Uterus (tissue), 2 donors: ENCODE results near the gene SLC13A1.
"Not testable (repeated sequence)": the region's sequence is repeated elsewhere in the genome, so short reads cannot be mapped to it uniquely, and the experiment has no call there.

Source experiments
- CTCF ChIP-seq, 4 experiments: fragments of 200-600 bp in 2 of 4; fragments of 450-650 bp in 2 of 4; sonication (generic) in 2 of 4; IDR thresholded peaks; one replicate each; pipeline ENCODE4 v1.5.1; 2016 to 2019; ENCODE audit warnings: antibody characterized with exemption in 4 of 4, mild to moderate bottlenecking in 2 of 4, moderate library complexity in 1 of 4
- POLR2A ChIP-seq, 2 donors: fragments of 450-650 bp; IDR thresholded peaks; one replicate each; pipeline ENCODE4 v1.6.1; 2016; ENCODE audit warnings: antibody characterized with exemption in 2 of 2, mild to moderate bottlenecking in 1 of 2, moderate library complexity in 1 of 2

- not testable (repeated sequence) for TF ChIP-seq CTCF, POLR2A (IDR thresholded peaks at IDR 0.05)
Measured at GRCh38 chr7:123086910-123087309, 112.9 kb downstream of the SLC13A1 start.
